Ishikawa (cell line): ENCODE results near the gene SYNDIG1.

Experiments used
- CEBPB ChIP-seq: IDR thresholded peaks from 2 replicates; pipeline ENCODE4 v1.6.1; 2012
- EGR1 ChIP-seq: IDR thresholded peaks from 2 replicates; pipeline ENCODE4 v1.6.1; 2012
- FOXM1 ChIP-seq: IDR thresholded peaks from 2 replicates; pipeline ENCODE4 v1.6.1; 2012; ENCODE audit warnings: low read depth, borderline replicate concordance
- MAX ChIP-seq: IDR thresholded peaks from 2 replicates; pipeline ENCODE4 v1.6.1; 2012
- NFIC ChIP-seq: IDR thresholded peaks from 2 replicates; pipeline ENCODE4 v1.6.1; 2012
- REST ChIP-seq: IDR thresholded peaks from 2 replicates; pipeline ENCODE4 v1.6.1; 2012; ENCODE audit warnings: low read depth, mild to moderate bottlenecking
- TAF1 ChIP-seq: IDR thresholded peaks from 2 replicates; pipeline ENCODE4 v1.6.1; 2012; ENCODE audit warnings: low read depth, mild to moderate bottlenecking
- TEAD4 ChIP-seq: IDR thresholded peaks from 2 replicates; pipeline ENCODE4 v1.6.1; 2012
- YY1 ChIP-seq: IDR thresholded peaks from 2 replicates; pipeline ENCODE4 v1.6.1; 2012; ENCODE audit warnings: low read depth
- ZBTB7A ChIP-seq: IDR thresholded peaks from 2 replicates; pipeline ENCODE4 v1.6.1; 2012; ENCODE audit warnings: low read depth
- TF ChIP-seq, protein P1 (sequence below): IDR thresholded peaks from 2 replicates; pipeline ENCODE4 v1.6.1; 2012

- TF ChIP-seq YY1 (no peak), CEBPB (no peak), FOXM1 (no peak), REST (no peak), TAF1 (no peak), ZBTB7A (no peak), MAX (no peak), NFIC (no peak), EGR1 (no peak), TEAD4 (no peak)
- TF ChIP-seq, protein P1, sequence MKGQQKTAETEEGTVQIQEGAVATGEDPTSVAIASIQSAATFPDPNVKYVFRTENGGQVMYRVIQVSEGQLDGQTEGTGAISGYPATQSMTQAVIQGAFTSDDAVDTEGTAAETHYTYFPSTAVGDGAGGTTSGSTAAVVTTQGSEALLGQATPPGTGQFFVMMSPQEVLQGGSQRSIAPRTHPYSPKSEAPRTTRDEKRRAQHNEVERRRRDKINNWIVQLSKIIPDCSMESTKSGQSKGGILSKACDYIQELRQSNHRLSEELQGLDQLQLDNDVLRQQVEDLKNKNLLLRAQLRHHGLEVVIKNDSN = no peak
These were observed 19.3 kb upstream of the SYNDIG1 start for GRCh38 chr20:24450177-24450576.
